MM.1S (cell line): ENCODE data around the gene SAMD4A.

ENCODE experiments used
- DNase-seq: peaks from one replicate; pipeline ENCODE4 v3.0.0-alpha.2; 2015
- H2AFZ ChIP-seq: fragments of 300-600 bp; sonication (generic); 2 replicates; pipeline ENCODE4 v1.6.0; 2016; ENCODE audit warnings: antibody characterized with exemption, low read length
- H3F3A ChIP-seq: fragments of 300-600 bp; sonication (generic); 2 replicates; pipeline ENCODE4 v1.6.1; 2016; ENCODE audit warnings: mild to moderate bottlenecking, antibody characterized with exemption, low read length, moderate library complexity, mixed read lengths; ENCODE audit not compliant: insufficient read depth
- H3K27ac ChIP-seq: fragments of 300-600 bp; sonication (generic); 2 replicates; pipeline ENCODE4 v1.5.1; 2016; ENCODE audit warnings: mild to moderate bottlenecking, low read length
- H3K27me3 ChIP-seq: fragments of 300-600 bp; sonication (generic); replicated peaks from 2 replicates; pipeline ENCODE4 v1.6.0; 2016; ENCODE audit warnings: low read length; ENCODE audit not compliant: insufficient read depth
- H3K36me3 ChIP-seq: fragments of 300-600 bp; sonication (generic); replicated peaks from 2 replicates; pipeline ENCODE4 v1.6.1; 2016; ENCODE audit warnings: mild to moderate bottlenecking, low read length, mixed read lengths; ENCODE audit not compliant: insufficient read depth
- H3K4me1 ChIP-seq: fragments of 300-600 bp; sonication (generic); 2 replicates; pipeline ENCODE4 v1.6.1; 2016; ENCODE audit warnings: low read length, mixed read lengths
- H3K4me2 ChIP-seq: fragments of 300-600 bp; sonication (generic); 2 replicates; pipeline ENCODE4 v1.6.0; 2016; ENCODE audit warnings: low read depth, low read length
- H3K4me3 ChIP-seq: fragments of 300-600 bp; sonication (generic); 2 replicates; pipeline ENCODE4 v1.5.1; 2016; ENCODE audit warnings: low read length, mixed read lengths
- H3K79me2 ChIP-seq: fragments of 300-600 bp; sonication (generic); 2 replicates; pipeline ENCODE4 v1.6.1; 2016; ENCODE audit warnings: mixed run types, low read length, mixed read lengths
- H3K9ac ChIP-seq: fragments of 300-600 bp; sonication (generic); 2 replicates; pipeline ENCODE4 v1.6.1; 2016; ENCODE audit warnings: low read length, mixed read lengths
- H3K9me2 ChIP-seq: fragments of 300-600 bp; sonication (generic); replicated peaks from 2 replicates; pipeline ENCODE4 v1.6.1; 2016; ENCODE audit warnings: mild to moderate bottlenecking, low read length, mixed read lengths; ENCODE audit not compliant: insufficient read depth
- H3K9me3 ChIP-seq: fragments of 300-600 bp; sonication (generic); replicated peaks from 2 replicates; pipeline ENCODE4 v1.6.1; 2016; ENCODE audit warnings: mild to moderate bottlenecking, low read length, mixed read lengths; ENCODE audit not compliant: insufficient read depth
- H4K20me1 ChIP-seq: fragments of 300-600 bp; sonication (generic); 2 replicates; pipeline ENCODE4 v1.6.1; 2016; ENCODE audit warnings: mild to moderate bottlenecking, low read length, moderate library complexity, mixed read lengths; ENCODE audit not compliant: insufficient read depth
- CTCF ChIP-seq: fragments of 300-600 bp; sonication (generic); IDR thresholded peaks from 2 replicates; pipeline ENCODE4 v1.5.1; 2016; ENCODE audit warnings: antibody characterized with exemption, low read length, mixed read lengths
- EZH2 ChIP-seq: fragments of 300-600 bp; sonication (generic); optimal IDR thresholded peaks from 2 replicates; pipeline ENCODE3; 2017; ENCODE audit warnings: low read depth, mild to moderate bottlenecking, antibody characterized with exemption, low read length, mixed read lengths
- EZH2phosphoT487 ChIP-seq: fragments of 300-600 bp; sonication (generic); IDR thresholded peaks from 2 replicates; pipeline ENCODE4 v1.6.1; 2018; ENCODE audit warnings: antibody characterized with exemption, low read length

The SAMD4A gene

GRCh38 chr14:54640506-54640905 lies 73.6 kb downstream of the SAMD4A start:
- no peak overlapping the region for H2AFZ ChIP-seq
- no peak overlapping the region for H3K4me2 ChIP-seq
- no peaks in the 10 kb centered on the region for H4K20me1 ChIP-seq
- DNase-seq = no peak
- TF ChIP-seq EZH2 (no peak), CTCF (no peak), EZH2phosphoT487 (no peak)
- H3K9ac ChIP-seq = no peak overlapping the region
- no peaks in the 10 kb centered on the region for H3K79me2 ChIP-seq
- no peaks in the 10 kb centered on the region for H3F3A ChIP-seq
- no peaks in the 10 kb centered on the region for H3K9me3 ChIP-seq
- no peaks in the 10 kb centered on the region for H3K4me1 ChIP-seq
- no peak overlapping the region for H3K4me3 ChIP-seq
- H3K9me2 ChIP-seq = no peaks in the 10 kb centered on the region
- no peak overlapping the region for H3K27ac ChIP-seq
- no peaks in the 10 kb centered on the region for H3K27me3 ChIP-seq
- H3K36me3 ChIP-seq = no peaks in the 10 kb centered on the region

- TF ChIP-seq CTCF = no peak
- no peak for TF ChIP-seq EZH2phosphoT487
- TF ChIP-seq EZH2 = no peak
- no peaks in the 10 kb centered on the region for H4K20me1 ChIP-seq
- no peak overlapping the region for H3K4me2 ChIP-seq
- no peak for DNase-seq
- no peaks in the 10 kb centered on the region for H3K79me2 ChIP-seq
- H3K36me3 ChIP-seq = no peaks in the 10 kb centered on the region
- no peak overlapping the region for H3K9ac ChIP-seq
- no peaks in the 10 kb centered on the region for H3K4me1 ChIP-seq
- H3K27me3 ChIP-seq = no peaks in the 10 kb centered on the region
- H3K27ac ChIP-seq = no peak overlapping the region
- no peaks in the 10 kb centered on the region for H3K9me2 ChIP-seq
- no peak overlapping the region for H2AFZ ChIP-seq
- H3K4me3 ChIP-seq = no peak overlapping the region
- no peaks in the 10 kb centered on the region for H3K9me3 ChIP-seq
- H3F3A ChIP-seq = no peaks in the 10 kb centered on the region
Measured at GRCh38 chr14:54642121-54642520, 75.2 kb downstream of the SAMD4A start.

GRCh38 chr14:54642801-54643695 lies 76.1 kb downstream of the SAMD4A start:
- Histone ChIP-seq H3K9ac (no peak overlapping the region), H3K27ac (no peak overlapping the region), H3K36me3 (no peaks in the 10 kb centered on the region), H3K4me3 (no peak overlapping the region), H3K79me2 (no peaks in the 10 kb centered on the region), H4K20me1 (no peaks in the 10 kb centered on the region), H2AFZ (no peak overlapping the region), H3K4me2 (no peak overlapping the region), H3K9me2 (no peaks in the 10 kb centered on the region), H3K9me3 (no peaks in the 10 kb centered on the region), H3K4me1 (no peaks in the 10 kb centered on the region), H3F3A (no peaks in the 10 kb centered on the region), H3K27me3 (no peaks in the 10 kb centered on the region)
- DNase-seq = no peak
- TF ChIP-seq EZH2phosphoT487 = no peak
- TF ChIP-seq CTCF = peak; percentile 23; the same call in 1 of the 2 replicates
- no peak for TF ChIP-seq EZH2
